Measurements from ENCODE around the gene ALDH16A1. TPM values are rescaled to one million over a fixed set of nuclear protein-coding genes. Genes with fewer than 3 reads are reported as not detected.

ALDH16A1 gene
- total RNA-seq, 1 donor = 26.4 TPM

- no peak for TF ChIP-seq CTCF (IDR thresholded peaks at IDR 0.05; ENCODE audit: extremely low read depth, low read depth, low read length)
- Histone ChIP-seq H3K9me3 (ENCODE audit: low read depth, low read length) (no peaks in the 10 kb centered on the region), H3K4me2 (ENCODE audit: insufficient read depth, low read length) (no peak overlapping the region), H3K27ac (ENCODE audit: low read depth, low read length) (no peak overlapping the region), H3K79me2 (ENCODE audit: insufficient read depth, low read length) (no peaks in the 10 kb centered on the region), H3K36me3 (ENCODE audit: insufficient read depth, low read length) (no peaks in the 10 kb centered on the region), H4K20me1 (ENCODE audit: insufficient read depth, low read length) (no peaks in the 10 kb centered on the region), H3K4me1 (ENCODE audit: insufficient read depth, low read length) (peaks cover 9% of the 10 kb centered on the region), H3K27me3 (ENCODE audit: insufficient read depth, low read length) (no peaks in the 10 kb centered on the region), H3K4me3 (ENCODE audit: insufficient read depth, low read length) (no peak overlapping the region), H2AFZ (ENCODE audit: low read length) (no peak overlapping the region)
- no peak for DNase-seq (ENCODE audit: insufficient read length, low spot score, missing footprints)
These were observed 61.1 kb downstream of the ALDH16A1 start for GRCh38 chr19:49514151-49514550.

GRCh38 chr19:49515767-49516166, 62.7 kb downstream of the ALDH16A1 start:
- Histone ChIP-seq H3K9me3 (ENCODE audit: low read depth, low read length) (no peaks in the 10 kb centered on the region), H3K36me3 (ENCODE audit: insufficient read depth, low read length) (no peaks in the 10 kb centered on the region), H4K20me1 (ENCODE audit: insufficient read depth, low read length) (no peaks in the 10 kb centered on the region), H3K27ac (ENCODE audit: low read depth, low read length) (no peak overlapping the region), H3K4me1 (ENCODE audit: insufficient read depth, low read length) (peaks cover 9% of the 10 kb centered on the region), H3K4me3 (ENCODE audit: insufficient read depth, low read length) (no peak overlapping the region), H3K27me3 (ENCODE audit: insufficient read depth, low read length) (no peaks in the 10 kb centered on the region), H3K79me2 (ENCODE audit: insufficient read depth, low read length) (no peaks in the 10 kb centered on the region), H2AFZ (ENCODE audit: low read length) (no peak overlapping the region), H3K4me2 (ENCODE audit: insufficient read depth, low read length) (no peak overlapping the region)
- peak; percentile 66 for DNase-seq (ENCODE audit: insufficient read length, low spot score, missing footprints)
- no peak for TF ChIP-seq CTCF (IDR thresholded peaks at IDR 0.05; ENCODE audit: extremely low read depth, low read depth, low read length)

- no peak for TF ChIP-seq CTCF (IDR thresholded peaks at IDR 0.05; ENCODE audit: extremely low read depth, low read depth, low read length)
- DNase-seq (ENCODE audit: insufficient read length, low spot score, missing footprints) = peak; percentile 69
These were observed 65.0 kb downstream of the ALDH16A1 start for GRCh38 chr19:49518033-49518432.

More at GRCh38 chr19:49518033-49518432, 65.0 kb downstream of the ALDH16A1 start:
- no peaks in the 10 kb centered on the region for H3K9me3 ChIP-seq (ENCODE audit: low read depth, low read length)
- no peaks in the 10 kb centered on the region for H3K79me2 ChIP-seq (ENCODE audit: insufficient read depth, low read length)
- no peak overlapping the region for H3K27ac ChIP-seq (ENCODE audit: low read depth, low read length)
- no peaks in the 10 kb centered on the region for H3K27me3 ChIP-seq (ENCODE audit: insufficient read depth, low read length)
- no peaks in the 10 kb centered on the region for H3K4me1 ChIP-seq (ENCODE audit: insufficient read depth, low read length)
- H4K20me1 ChIP-seq (ENCODE audit: insufficient read depth, low read length) = no peaks in the 10 kb centered on the region
- H3K4me2 ChIP-seq (ENCODE audit: insufficient read depth, low read length) = no peak overlapping the region
- no peaks in the 10 kb centered on the region for H3K36me3 ChIP-seq (ENCODE audit: insufficient read depth, low read length)
- no peak overlapping the region for H3K4me3 ChIP-seq (ENCODE audit: insufficient read depth, low read length)
- no peak overlapping the region for H2AFZ ChIP-seq (ENCODE audit: low read length)

Small RNAs within 50 kb of the gene (small RNA-seq; reads per million reads assigned to genes)
- gene COX6CP7 (not detected), gene MIR150 (0.74 reads per million, percentile 8 among the genes with 10 or more reads in this experiment), gene SNORD32A (not detected), gene SNORD33 (not detected), gene SNORD34 (not detected), gene SNORD35A (not detected), gene SNORD35B (not detected)

Other genes with a start within 250 kb of the ALDH16A1 start
- 0.72 and 1.2 TPM in 2 replicates for gene SLC6A16, start 128.0 kb upstream of the ALDH16A1 start, total RNA-seq
- 0.36 TPM in 1 of 2 replicates, not detected in the other for gene CD37, start 117.8 kb upstream of the ALDH16A1 start, total RNA-seq
- 40.1 and 41.3 TPM in 2 replicates for gene TEAD2, start 90.8 kb upstream of the ALDH16A1 start, total RNA-seq
- 0.36 TPM in 1 of 2 replicates, not detected in the other for gene DKKL1, start 89.3 kb upstream of the ALDH16A1 start, total RNA-seq
- not detected in 2 replicates for gene KASH5, start 65.0 kb upstream of the ALDH16A1 start, total RNA-seq
- not detected in 2 replicates for gene PTH2, start 29.8 kb upstream of the ALDH16A1 start, total RNA-seq
- gene GFY, start 27.8 kb upstream of the ALDH16A1 start, total RNA-seq = not detected in 2 replicates
- under 0.01 TPM in 2 replicates for gene SLC17A7, start 11.7 kb upstream of the ALDH16A1 start, total RNA-seq
- gene PIH1D1, start 1.4 kb upstream of the ALDH16A1 start, total RNA-seq = 79.3 and 80.7 TPM in 2 replicates
- gene FLT3LG, start 21.0 kb downstream of the ALDH16A1 start, total RNA-seq = 4.3 and 6.5 TPM in 2 replicates
- 2,082 and 2,185 TPM in 2 replicates for gene RPL13A, start 34.4 kb downstream of the ALDH16A1 start, total RNA-seq
- 2,306 and 3,079 TPM in 2 replicates for gene RPS11, start 43.2 kb downstream of the ALDH16A1 start, total RNA-seq
- 67.5 and 75.6 TPM in 2 replicates for gene FCGRT, start 59.4 kb downstream of the ALDH16A1 start, total RNA-seq
- gene RCN3, start 74.8 kb downstream of the ALDH16A1 start, total RNA-seq = 346 and 377 TPM in 2 replicates
- 57.5 and 68.0 TPM in 2 replicates for gene NOSIP, start 127.3 kb downstream of the ALDH16A1 start, total RNA-seq
- under 0.01 and 0.29 TPM in 2 replicates for gene PRRG2, start 128.1 kb downstream of the ALDH16A1 start, total RNA-seq
- gene PRR12, start 138.0 kb downstream of the ALDH16A1 start, total RNA-seq = 2.2 and 2.9 TPM in 2 replicates
- gene RRAS, start 186.9 kb downstream of the ALDH16A1 start, total RNA-seq = 23.9 and 31.8 TPM in 2 replicates
- 12.1 and 14.8 TPM in 2 replicates for gene SCAF1, start 189.0 kb downstream of the ALDH16A1 start, total RNA-seq
- 48.5 and 54.2 TPM in 2 replicates for gene IRF3, start 212.6 kb downstream of the ALDH16A1 start, total RNA-seq
- 4.4 and 5.1 TPM in 2 replicates for gene BCL2L12, start 212.7 kb downstream of the ALDH16A1 start, total RNA-seq
- gene PRMT1, start 224.0 kb downstream of the ALDH16A1 start, total RNA-seq = 199 and 208 TPM in 2 replicates
- gene ADM5, start 236.4 kb downstream of the ALDH16A1 start, total RNA-seq = under 0.01 and 0.29 TPM in 2 replicates
- 10.9 and 17.0 TPM in 2 replicates for gene CPT1C, start 237.9 kb downstream of the ALDH16A1 start, total RNA-seq

Data from osteoblast (primary cell).